A673 (cell line): ENCODE measurements around the gene TLE7.

Experiments
- EZH2 ChIP-seq: fragments of 200-600 bp; sonication (generic); IDR thresholded peaks from 2 replicates; pipeline ENCODE4 v1.6.1; 2017; ENCODE audit warnings: borderline replicate concordance, low read depth, mild to moderate bottlenecking, mixed read lengths, antibody characterized with exemption, low read length; ENCODE audit not compliant: poor library complexity, severe bottlenecking
- TF ChIP-seq, protein P1 (sequence below): fragments of 300-800, 200-600 bp; sonication (generic); conservative IDR thresholded peaks from 2 replicates; pipeline ENCODE4 v1.5.1; 2017; ENCODE audit warnings: low read depth, mild to moderate bottlenecking, antibody characterized with exemption, low read length, moderate library complexity, mixed read lengths

DNA sequence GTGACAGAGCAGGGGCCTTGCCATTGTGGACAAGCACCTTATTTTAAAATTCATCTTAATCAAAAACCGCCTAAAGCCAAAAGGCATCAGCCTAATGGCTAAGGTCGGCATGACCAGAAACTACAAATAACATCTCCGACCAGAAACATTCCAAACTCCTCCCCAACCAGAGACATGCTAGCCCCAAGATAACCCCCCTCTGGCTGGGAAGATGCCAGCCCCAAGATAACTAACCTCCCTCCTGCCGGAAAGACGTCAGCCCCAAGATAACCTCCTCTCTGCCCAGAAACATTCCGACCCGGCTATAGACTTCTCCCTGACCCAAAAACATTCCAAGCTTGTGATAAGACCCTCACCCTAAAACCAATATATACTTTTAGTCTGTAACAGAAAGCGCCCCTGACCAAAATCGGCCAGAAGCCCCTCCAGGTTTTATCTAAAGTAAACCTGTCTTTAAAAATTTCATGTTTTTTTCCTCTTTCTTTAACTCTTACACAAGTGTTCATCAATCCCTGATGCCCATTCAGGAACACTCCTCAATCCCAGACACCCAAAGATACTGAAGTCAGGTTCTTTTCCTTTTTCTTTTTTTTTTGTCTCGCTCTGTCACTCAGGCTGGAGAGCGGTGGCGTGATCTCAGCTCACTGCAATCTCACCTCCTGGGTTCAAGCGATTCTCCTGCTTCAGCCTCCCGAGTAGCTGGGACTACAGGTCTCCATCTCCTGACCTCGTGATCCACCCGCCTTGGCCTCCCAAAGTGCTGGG is 32.7 kb downstream of the TLE7 start:
- TF ChIP-seq, protein P1, sequence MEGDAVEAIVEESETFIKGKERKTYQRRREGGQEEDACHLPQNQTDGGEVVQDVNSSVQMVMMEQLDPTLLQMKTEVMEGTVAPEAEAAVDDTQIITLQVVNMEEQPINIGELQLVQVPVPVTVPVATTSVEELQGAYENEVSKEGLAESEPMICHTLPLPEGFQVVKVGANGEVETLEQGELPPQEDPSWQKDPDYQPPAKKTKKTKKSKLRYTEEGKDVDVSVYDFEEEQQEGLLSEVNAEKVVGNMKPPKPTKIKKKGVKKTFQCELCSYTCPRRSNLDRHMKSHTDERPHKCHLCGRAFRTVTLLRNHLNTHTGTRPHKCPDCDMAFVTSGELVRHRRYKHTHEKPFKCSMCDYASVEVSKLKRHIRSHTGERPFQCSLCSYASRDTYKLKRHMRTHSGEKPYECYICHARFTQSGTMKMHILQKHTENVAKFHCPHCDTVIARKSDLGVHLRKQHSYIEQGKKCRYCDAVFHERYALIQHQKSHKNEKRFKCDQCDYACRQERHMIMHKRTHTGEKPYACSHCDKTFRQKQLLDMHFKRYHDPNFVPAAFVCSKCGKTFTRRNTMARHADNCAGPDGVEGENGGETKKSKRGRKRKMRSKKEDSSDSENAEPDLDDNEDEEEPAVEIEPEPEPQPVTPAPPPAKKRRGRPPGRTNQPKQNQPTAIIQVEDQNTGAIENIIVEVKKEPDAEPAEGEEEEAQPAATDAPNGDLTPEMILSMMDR = no peak
- TF ChIP-seq EZH2 = no peak
